HG03064 (cell line): ENCODE measurements around the gene FBXW11.

Source experiments
- ATAC-seq: cut with Tn5 transposase; IDR thresholded peaks from one replicate; pipeline ENCODE4 v1.9.1; 2021; ENCODE audit warnings: low read depth; ENCODE audit not compliant: unreplicated experiment

FBXW11 gene

DNA sequence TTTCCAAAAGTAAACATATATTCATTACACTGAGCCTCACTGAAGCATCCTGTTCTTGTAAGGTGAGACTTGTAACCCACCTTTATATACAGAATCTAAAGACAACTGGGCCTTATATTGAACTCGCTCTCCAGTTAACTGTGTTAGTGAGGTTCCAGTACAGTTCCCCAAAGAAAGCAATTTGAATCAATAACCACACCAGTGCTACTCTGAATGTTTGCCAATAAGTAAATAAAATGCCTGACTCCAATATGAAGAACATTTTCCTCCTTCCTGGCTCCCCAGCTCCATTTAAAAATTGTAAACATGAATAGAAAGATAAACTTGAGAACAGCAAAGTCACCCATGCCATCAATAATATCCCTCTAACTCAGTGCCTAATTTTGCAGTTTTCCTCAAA, 50.1 kb downstream of the FBXW11 start:
- no peak for ATAC-seq

DNA sequence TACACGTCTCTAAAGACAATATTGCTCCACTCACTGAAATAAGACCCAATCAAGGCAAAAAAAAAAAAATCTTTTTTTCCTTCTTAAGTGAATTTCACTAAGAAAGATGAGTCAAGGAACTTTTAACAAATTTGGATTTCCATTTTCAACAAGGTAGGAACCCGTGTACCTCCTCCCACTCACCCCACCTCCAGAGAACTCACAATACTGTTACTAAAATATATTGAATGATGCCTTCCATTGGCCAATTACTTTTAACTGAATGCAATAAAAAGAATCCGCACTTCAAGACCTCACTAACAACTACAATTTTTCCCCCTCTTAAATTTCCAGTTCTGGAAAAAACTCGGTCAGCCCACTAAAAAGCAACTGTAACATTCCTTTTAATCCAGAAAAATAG, 50.7 kb downstream of the FBXW11 start:
- no peak for ATAC-seq

DNA sequence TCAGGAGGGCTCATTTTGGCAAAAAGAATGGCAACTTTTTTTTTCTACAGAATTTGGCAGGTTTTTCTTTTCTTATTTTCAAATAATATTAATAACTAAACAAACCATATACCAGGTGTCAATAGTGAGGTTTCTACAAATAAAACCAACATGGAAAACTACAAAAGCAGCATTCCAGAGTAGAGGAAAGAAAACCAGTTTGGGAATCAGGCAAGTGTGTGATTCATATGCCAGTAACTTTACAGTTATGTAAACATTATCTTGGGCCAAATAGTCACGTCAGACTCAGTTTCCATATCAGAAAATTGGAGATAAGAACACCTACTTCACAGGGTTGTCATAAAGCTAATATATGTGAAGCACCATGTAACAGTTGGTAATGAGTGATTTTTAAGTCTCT, 51.7 kb downstream of the FBXW11 start:
- no peak for ATAC-seq

DNA sequence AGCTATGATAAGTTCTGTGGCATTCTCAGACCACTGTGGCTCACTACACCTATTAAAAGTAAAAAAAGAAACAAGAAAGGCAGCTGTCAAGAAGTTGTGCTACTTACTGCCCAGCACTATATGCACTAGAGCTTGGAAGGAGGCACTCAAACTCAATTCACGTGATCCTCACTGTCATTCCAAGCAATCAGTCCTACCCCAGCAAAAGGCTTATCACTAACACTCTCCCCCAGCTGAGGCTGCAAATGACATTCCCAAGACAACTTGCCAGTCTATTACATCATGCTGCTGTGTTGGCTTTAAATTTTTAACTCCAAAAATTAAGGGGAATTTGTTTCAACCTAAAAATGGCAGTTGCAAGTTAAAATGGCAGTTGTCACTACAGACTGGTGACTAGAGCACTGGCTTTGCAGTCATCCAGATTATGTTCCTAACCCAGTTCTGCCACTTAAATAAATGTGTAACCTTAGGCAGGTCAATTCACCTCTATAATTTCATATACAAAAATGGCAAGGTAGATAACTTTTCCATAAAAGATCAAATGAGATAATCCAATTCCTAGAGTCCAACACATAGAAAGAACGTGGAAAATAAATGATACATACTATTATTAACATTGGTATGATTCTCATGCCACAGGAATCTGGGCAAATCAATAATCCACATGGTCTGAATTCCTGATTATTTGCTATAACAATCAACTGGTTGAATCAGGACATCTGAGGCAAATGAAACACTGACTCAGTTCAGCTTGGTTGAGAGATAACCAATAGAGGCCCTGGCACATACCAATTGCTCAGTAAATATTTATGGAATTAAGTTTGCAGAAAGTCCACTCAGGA, 52.4 kb downstream of the FBXW11 start:
- ATAC-seq = no peak

- ATAC-seq = no peak
Observed at GRCh38 chr5:171952021-171952420, 54.4 kb downstream of the FBXW11 start.

- ATAC-seq = no peak
Observed at GRCh38 chr5:171951218-171951617, 55.2 kb downstream of the FBXW11 start.

DNA sequence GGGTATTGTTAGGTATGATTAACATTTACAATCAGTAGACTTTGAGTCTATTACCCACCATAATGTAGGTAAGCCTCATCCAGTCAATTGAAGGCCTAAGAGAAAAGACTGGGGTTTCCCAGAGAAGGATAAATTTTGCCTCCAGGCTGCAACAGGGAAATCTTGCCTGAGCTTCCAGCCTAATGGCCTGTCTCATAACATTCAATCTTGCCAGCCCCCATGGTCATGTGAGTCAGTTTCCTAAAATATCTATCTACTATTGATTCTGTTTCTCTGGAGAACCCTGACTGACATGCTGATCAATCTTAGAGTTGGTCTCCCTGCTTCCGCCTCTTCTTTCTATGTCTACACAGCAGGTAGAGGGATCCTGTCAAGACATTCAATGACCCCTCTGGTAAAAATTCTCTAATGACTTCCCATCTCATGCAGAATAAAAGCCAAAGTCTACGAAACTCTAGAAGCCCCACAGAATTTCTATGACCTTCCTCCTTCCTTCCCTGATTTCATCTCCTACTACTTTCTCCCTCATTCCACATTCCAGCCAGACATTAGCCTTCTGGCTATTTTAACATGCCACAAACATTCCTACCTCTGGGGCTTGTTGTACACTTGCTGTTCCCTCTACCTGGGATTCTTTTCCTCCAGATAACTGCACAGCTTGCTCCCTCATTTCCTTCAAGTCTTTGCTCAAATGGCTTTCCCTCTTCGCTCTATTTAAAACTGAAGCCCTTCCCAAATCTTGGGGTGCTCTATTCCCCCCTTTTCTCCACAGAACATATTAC, 60.2 kb downstream of the FBXW11 start:
- ATAC-seq = no peak

DNA sequence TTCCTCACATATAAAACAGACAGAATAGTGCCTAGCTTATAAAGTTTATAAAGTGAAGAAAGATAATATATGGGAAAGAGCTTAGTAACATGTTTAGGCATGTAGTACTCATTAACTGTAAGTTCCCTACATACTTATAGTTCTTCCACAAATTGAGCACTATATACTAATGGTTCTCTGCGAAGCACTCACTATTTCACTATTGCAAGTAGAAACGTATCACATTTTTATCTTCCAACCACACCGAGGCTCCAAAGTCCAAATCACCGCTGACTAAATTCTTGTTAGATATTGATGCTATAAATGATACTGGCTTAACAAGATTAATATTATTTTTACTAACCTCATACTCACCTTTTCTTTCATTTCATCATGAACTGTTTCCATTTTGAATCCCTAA, 61.0 kb downstream of the FBXW11 start:
- no peak for ATAC-seq

GRCh38 chr5:171945066-171945465, 61.4 kb downstream of the FBXW11 start:
- ATAC-seq = no peak

DNA sequence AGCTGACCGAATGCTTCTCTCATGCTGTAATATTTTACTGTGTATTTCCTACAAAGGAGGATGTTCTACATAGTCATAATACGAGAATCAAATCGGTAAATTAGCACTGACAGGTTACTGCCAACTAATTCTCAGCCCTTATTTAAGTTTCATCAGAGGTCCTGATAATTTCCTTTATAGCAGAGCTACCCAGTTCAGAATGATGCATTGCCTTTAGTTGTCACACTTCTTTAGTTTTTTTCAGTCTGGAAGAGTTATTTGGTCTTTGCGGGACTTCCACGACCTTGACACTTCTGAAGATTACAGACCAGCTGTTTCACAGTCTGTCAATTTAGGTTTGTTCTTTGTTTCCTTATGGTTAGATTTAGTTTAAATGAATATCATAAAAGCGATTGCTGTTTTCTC, 64.3 kb downstream of the FBXW11 start:
- peak; percentile 40 for ATAC-seq

GRCh38 chr5:171941675-171942074, 64.8 kb downstream of the FBXW11 start:
- peak; percentile 5 for ATAC-seq

DNA sequence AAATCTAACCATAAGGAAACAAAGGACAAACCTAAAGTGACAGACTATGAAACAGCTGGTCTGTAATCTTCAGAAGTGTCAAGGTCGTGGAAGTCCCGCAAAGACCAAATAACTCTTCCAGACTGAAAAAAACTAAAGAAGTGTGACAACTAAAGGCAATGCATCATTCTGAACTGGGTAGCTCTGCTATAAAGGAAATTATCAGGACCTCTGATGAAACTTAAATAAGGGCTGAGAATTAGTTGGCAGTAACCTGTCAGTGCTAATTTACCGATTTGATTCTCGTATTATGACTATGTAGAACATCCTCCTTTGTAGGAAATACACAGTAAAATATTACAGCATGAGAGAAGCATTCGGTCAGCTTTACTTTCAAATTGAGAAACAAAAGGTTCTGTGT, 65.2 kb downstream of the FBXW11 start:
- peak; percentile 45 for ATAC-seq

DNA sequence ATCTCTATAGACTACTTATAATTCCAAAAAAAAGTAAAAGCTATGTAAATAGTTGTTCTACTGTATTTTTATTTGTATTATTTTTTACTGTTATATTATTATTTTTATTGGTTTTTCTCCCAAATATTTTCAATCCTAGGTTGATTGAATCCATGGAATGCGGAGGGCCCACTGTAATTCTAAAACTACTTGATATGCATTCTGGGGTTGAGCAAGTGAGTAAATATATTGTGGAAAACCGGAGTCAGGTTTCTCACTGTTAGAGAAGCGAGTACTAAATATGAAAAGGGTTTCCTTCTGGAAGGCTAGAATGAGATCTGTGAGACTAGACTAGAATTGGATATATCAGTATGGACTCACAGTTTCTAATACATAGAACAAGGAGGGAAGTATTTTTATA, 66.5 kb downstream of the FBXW11 start:
- no peak for ATAC-seq

DNA sequence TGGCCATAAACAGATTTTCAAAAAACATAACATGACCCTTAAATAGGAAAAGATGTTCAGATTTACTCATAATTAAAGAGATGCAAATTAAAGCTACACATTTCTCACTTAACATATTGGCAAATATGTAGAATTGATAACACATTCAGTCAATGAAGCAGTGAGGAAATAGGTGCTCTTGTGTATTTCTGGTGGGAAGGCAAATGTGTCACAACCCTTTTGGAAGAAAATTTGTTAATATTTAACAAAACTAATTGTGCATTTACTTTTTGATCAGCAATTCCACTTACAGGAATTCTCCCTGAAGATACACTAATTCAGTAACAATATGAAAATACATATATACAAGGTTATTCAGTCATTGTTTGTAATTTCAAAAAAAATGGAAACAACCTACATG, 68.1 kb downstream of the FBXW11 start:
- no peak for ATAC-seq

- ATAC-seq = no peak
Observed at GRCh38 chr5:171937351-171937750, 69.1 kb downstream of the FBXW11 start.

DNA sequence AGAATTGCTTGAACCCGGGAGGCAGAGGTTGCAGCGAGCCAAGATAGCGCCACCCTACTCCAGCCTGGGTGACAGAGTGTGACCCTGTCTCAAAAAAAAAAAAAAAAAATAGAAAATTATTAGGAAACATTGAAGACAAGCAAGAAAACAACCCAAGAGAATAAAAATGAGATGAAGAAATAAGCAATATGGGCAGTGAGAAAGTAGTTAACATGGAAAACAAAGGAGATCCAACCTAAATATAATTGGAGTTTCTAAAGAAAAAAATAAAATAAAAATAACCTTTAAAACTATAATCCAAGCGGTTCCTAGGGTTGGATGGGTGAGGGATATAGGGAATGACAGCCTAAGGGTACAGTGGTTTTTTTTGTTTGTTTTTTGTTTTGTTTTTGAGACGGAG, 71.9 kb downstream of the FBXW11 start:
- no peak for ATAC-seq

- no peak for ATAC-seq
Observed at GRCh38 chr5:171931163-171931562, 75.3 kb downstream of the FBXW11 start.

DNA sequence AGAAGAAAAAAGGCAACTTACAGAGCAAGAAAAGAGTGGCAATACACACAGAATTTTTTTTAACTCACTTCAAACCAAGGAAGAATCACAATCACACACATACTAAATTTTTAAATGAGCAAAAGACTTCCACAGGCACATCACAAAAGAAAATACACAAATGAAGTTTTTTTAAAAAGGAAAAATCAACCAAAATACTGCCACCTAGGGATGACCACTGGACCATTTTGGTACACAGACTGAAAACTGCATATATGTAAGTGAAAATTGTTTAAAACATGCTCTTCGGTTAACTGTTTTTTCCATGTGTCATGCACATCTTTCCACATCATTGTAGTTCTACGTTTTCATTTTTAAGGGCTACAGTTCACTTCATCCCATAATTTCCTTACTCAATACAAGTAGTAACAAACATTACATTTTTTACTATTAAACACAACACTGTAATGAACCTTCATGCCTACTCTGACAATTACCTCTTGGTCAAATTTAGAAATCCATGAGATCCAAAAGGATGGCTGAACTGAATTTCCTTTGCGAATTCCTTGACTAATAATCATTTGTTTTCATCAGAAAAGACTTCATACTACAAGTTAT, 79.0 kb downstream of the FBXW11 start:
- no peak for ATAC-seq

- ATAC-seq = peak; percentile 75
Observed at GRCh38 chr5:171926311-171926710, 80.1 kb downstream of the FBXW11 start.

DNA sequence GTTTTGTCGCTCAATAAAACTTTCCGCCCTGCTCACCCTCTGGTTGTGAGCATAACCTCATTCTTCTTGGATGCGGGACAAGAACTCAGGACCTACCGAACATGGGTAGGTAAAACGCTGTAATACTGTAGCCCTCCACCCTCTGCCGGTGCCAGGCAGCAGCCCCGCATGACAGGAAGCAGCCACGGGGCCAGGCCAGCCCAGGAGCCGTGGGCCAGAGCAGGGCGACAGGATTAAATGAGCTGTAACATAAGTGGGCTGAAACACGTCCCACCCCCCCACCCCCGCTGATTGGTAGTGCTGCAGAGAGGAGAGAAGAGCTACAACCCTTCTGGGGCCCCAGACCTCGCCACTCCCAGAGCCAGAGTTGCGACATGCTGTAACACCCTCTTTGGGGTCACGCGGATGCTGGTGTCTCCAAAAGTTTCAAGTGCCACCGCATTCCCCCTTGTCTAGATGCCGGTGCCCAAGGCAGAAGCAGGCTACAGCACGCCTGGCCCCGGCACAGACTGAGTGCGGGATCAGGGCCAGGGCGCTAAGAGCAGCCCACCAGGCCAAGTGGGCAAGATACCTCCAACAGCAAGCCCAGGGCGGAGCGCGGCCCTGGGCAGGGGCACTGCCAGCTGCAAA, 81.8 kb downstream of the FBXW11 start:
- ATAC-seq = no peak

DNA sequence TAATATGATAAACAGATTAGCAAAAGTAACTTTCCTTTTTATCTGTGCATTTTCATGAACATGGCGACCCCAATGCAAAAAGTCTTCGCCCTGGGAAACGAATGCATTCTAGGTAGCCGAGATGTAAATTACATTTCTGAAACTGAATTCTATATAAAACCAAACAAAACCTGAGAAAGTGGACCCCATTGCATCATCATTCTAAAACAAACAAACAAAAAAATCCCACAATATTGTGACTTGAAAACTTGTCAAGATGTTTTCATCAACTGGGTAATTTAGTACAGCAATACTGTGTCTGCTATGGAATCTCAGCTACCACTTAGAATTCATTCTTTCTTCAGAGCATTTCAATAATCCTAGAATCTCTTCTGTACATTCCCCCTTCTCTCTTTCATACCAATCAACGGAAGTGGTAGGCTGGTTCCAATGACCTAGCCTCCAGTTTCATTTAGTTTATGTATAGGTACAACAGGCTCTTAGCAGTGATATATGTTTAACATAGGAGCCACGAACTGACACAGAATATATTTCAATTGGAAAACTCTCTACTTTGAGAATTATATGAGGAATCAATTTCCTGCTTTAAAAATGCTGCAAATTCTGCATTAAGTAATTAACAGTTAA, 85.6 kb downstream of the FBXW11 start:
- no peak for ATAC-seq
